Activated T-cell treated with anti-CD3 and anti-CD28 coated beads, Interleukin-2, amount 50 U/mL, for 72 hours (primary cell): ENCODE measurements around the gene STON1. TPM values are rescaled to one million over a fixed set of nuclear protein-coding genes. Genes with fewer than 3 reads are reported as not detected.
"Not testable (repeated sequence)": the region's sequence is repeated elsewhere in the genome, so short reads cannot be mapped to it uniquely, and the experiment has no call there.

ENCODE experiments used
- ATAC-seq, 2 donors: fragments of 150-1000 bp; cut with Tn5 transposase; replicated peaks in 1 of 2; 2 replicates each; pipeline ENCODE4 v1.10.0; 2021; ENCODE audit warnings: moderate library complexity in 2 of 2, mild to moderate bottlenecking in 1 of 2
- DNase-seq, 2 donors: peaks; one replicate each; pipeline ENCODE4 v3.0.0; 2021 to 2022; ENCODE audit warnings: mixed read lengths in 1 of 2
- H3K27ac Mint-ChIP-seq: one replicate; pipeline ENCODE4 v1.8.0; 2022; ENCODE audit warnings: mild to moderate bottlenecking, moderate library complexity, mixed read lengths
- H3K27me3 Mint-ChIP-seq: one replicate; pipeline ENCODE4 v1.8.0; 2022; ENCODE audit warnings: low read depth, mixed read lengths
- H3K36me3 Mint-ChIP-seq, 2 donors: one replicate each; pipeline ENCODE4 v1.8.0; 2022; ENCODE audit warnings: mixed read lengths in 2 of 2, mild to moderate bottlenecking in 1 of 2; ENCODE audit not compliant: insufficient read depth in 2 of 2
- H3K4me1 Mint-ChIP-seq: one replicate; pipeline ENCODE4 v1.8.0; 2022; ENCODE audit warnings: low read depth, mixed read lengths
- H3K4me3 Mint-ChIP-seq, 2 donors: one replicate each; pipeline ENCODE4 v1.8.0; 2022; ENCODE audit warnings: mild to moderate bottlenecking in 2 of 2, mixed read lengths in 2 of 2, moderate library complexity in 2 of 2
- H3K9me3 Mint-ChIP-seq, 2 donors: one replicate each; pipeline ENCODE4 v1.8.0; 2022; ENCODE audit warnings: mixed read lengths in 2 of 2
- total RNA-seq, 2 donors: library from RNA; stranded (reverse); gene quantifications; one replicate each; pipeline ENCODE4 v1.2.3, GENCODE V29; 2022

Gene STON1
- total RNA-seq, 2 donors from 2014 or later = 1.9 to 2.8 TPM

GRCh38 chr2:48512571-48512970, 17.4 kb upstream of the STON1 start:
- Mint-ChIP-seq H3K4me3 (no peak overlapping the region), H3K27ac (no peak overlapping the region), H3K4me1 (peaks cover 9% of the 10 kb centered on the region), H3K9me3 (no peaks in the 10 kb centered on the region), H3K27me3 (no peaks in the 10 kb centered on the region), H3K36me3 (peaks cover 7 to 38% of the 10 kb centered on the region in 2 donors)
- ATAC-seq = no peak
- no peak for DNase-seq

DNA sequence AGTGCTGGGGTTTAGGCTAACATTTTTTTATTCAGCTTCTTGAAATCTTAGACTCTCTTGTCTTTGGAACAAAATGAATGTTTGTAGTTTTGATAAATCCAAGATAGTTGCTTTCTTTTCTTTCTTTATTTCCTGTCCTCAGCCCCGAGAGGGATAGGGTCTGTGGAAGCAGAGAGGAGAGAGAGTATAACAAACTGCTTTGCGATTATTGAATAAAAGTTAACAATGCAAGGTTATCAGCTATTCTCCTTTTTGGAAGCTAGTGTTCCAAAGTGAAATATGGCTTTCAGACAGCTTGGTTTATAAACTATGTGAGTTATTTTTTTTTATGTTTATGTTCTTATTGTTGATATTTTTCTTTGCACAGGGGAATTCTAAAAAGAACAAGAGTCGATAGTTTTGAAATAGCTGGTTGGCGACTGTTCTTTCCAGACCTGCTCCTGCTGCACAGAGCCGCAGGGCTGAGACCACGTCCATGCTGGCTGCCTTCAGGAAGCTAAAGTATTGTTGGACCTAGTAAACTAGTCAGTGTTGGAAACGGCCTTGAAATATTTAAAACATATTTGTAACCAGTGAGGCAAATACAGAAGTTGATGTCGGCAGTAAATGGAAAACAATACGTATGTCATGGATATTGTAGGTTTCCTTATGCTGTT, 15.5 kb upstream of the STON1 start:
- no peak for ATAC-seq
- H3K36me3 Mint-ChIP-seq = peaks cover 13 to 37% of the 10 kb centered on the region in 2 donors

DNA sequence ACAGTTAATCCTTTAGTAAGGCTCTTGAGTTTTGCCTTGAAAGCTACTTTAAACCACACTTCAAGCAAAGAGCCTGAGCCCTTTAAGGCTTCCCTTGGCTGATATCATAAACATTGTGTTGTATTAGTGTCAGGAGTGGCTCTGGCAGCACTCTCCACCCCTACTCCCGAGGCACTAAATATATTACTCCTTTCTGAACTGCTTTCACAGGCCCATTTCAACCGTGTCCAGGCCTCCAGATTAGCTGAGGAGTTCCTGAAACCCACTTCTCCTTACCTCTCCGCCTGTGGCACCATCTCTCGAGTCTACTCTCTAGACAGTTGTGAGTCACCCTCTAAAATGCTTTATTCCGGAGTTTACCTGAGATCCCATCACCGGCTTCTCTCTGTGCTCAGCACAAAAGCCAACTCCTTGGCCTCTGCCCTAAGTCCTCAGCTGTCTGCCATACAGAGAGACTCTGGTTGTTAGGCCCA, 14.4 kb upstream of the STON1 start:
- Mint-ChIP-seq H3K27ac (no peak overlapping the region), H3K9me3 (no peaks in the 10 kb centered on the region), H3K4me1 (no peaks in the 10 kb centered on the region), H3K4me3 (no peak overlapping the region), H3K36me3 (peaks cover 15 to 37% of the 10 kb centered on the region in 2 donors), H3K27me3 (no peaks in the 10 kb centered on the region)
- ATAC-seq (no peak), DNase-seq (no peak)

More for the DNA sequence above, 15.5 kb upstream of the STON1 start:
- no peaks in the 10 kb centered on the region for H3K27me3 Mint-ChIP-seq
- H3K4me3 Mint-ChIP-seq = no peak overlapping the region
- H3K9me3 Mint-ChIP-seq = no peaks in the 10 kb centered on the region
- no peak for DNase-seq
- H3K4me1 Mint-ChIP-seq = no peaks in the 10 kb centered on the region
- H3K27ac Mint-ChIP-seq = no peak overlapping the region

DNA sequence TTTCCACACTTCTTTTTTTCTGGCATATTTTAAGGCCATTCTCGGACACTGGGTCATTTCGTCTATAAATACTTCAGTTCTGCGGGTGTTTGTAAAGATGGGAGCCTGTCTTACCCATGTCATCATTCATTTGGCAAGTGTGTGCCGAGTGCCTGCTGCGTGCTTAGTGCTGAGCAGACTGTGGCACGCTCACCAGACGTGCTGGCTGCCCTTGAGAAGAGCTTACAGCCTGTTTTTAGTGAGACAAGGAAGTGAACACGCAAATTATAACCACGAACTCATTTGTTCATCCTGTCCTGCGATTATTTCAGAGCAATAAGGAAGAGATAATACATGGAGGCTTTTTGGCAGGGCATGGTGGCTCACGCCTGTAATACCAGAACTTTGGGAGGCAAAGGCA, 10.4 kb upstream of the STON1 start:
- H3K36me3 Mint-ChIP-seq = peaks cover 19 to 25% of the 10 kb centered on the region in 2 donors

DNA sequence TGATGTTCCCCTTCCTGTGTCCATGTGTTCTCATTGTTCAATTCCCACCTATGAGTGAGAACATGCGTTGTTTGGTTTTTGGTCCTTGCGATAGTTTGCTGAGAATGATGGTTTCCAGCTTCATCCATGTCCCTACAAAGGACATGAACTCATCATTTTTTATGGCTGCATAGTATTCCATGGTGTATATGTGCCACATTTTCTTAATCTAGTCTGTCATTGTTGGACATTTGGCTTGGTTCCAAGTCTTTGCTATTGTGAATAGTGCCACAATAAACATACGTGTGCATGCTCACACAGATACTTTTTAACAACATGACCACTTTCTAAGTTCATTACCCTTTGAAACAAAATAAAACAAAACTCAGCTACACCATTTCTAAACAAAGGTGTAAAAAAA, 5.2 kb upstream of the STON1 start:
- not testable (repeated sequence) for H3K9me3 Mint-ChIP-seq, H3K4me3 Mint-ChIP-seq, H3K27ac Mint-ChIP-seq, H3K27me3 Mint-ChIP-seq, ATAC-seq, DNase-seq, H3K4me1 Mint-ChIP-seq, H3K36me3 Mint-ChIP-seq

More for the DNA sequence above, 10.4 kb upstream of the STON1 start:
- Mint-ChIP-seq H3K27ac (peak overlapping the region; percentile 7), H3K4me1 (no peaks in the 10 kb centered on the region), H3K9me3 (no peaks in the 10 kb centered on the region), H3K27me3 (no peaks in the 10 kb centered on the region), H3K4me3 (no peak overlapping the region)
- ATAC-seq (no peak), DNase-seq (no peak)

DNA sequence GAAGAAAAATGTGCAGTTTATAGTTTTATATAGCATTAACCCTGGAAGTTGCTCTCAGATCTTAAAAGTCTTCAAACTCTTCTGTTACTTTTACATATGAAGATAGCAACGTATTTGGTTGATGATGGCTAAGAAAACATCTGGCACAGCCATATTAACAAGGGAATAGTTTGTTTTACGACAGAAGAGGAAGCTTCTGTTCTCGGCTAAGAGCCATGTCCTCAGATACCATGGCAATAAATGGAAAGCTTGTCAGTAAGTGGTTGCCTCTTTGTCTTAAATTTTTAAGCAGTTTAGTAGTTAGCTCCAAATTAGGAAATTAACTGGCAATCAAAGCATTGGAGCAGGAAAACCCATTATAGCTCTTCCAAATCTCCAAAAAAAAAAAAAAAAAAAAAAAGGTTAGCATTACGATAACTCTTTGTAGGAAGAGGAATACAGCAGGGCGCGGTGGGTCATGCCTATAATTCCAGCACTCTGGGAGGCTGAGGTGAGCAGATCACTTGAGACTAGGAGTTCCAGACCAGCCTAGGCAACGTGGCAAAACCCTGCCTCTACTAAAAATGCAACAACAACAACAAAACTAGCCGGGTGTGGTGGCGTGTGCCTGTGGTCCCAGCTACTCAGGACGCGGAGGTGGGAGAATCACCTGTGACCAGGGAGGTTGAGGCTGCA, 4.5 kb upstream of the STON1 start:
- peaks cover 3 to 7% of the 10 kb centered on the region in 2 donors for H3K36me3 Mint-ChIP-seq
- H3K9me3 Mint-ChIP-seq = no peaks in the 10 kb centered on the region
- no peak overlapping the region for H3K27ac Mint-ChIP-seq
- no peaks in the 10 kb centered on the region for H3K4me1 Mint-ChIP-seq
- ATAC-seq (no peak), DNase-seq (no peak)
- no peak overlapping the region for H3K4me3 Mint-ChIP-seq
- H3K27me3 Mint-ChIP-seq = no peaks in the 10 kb centered on the region

- H3K4me1 Mint-ChIP-seq = peaks cover 5% of the 10 kb centered on the region
- H3K27me3 Mint-ChIP-seq = no peaks in the 10 kb centered on the region
- H3K4me3 Mint-ChIP-seq = no peak overlapping the region
- no peaks in the 10 kb centered on the region for H3K9me3 Mint-ChIP-seq
- H3K36me3 Mint-ChIP-seq = no peaks in the 10 kb centered on the region
- DNase-seq (no peak), ATAC-seq (no peak)
- no peak overlapping the region for H3K27ac Mint-ChIP-seq
Observed at GRCh38 chr2:48527226-48527885, 2.6 kb upstream of the STON1 start.

- Mint-ChIP-seq H3K27me3 (no peaks in the 10 kb centered on the region), H3K9me3 (no peaks in the 10 kb centered on the region), H3K36me3 (no peaks in the 10 kb centered on the region), H3K27ac (no peak overlapping the region), H3K4me1 (peaks cover 5% of the 10 kb centered on the region), H3K4me3 (peak overlapping the region in 1 of 2 donors; percentile 41)
- no peak for DNase-seq
- ATAC-seq = no peak
Observed at GRCh38 chr2:48528431-48528830, 1.5 kb upstream of the STON1 start.

GRCh38 chr2:48529194-48529593, 760 bp upstream of the STON1 start:
- H3K27me3 Mint-ChIP-seq = no peaks in the 10 kb centered on the region
- H3K4me1 Mint-ChIP-seq = peaks cover 5% of the 10 kb centered on the region
- DNase-seq (no peak), ATAC-seq (no peak)
- H3K27ac Mint-ChIP-seq = no peak overlapping the region
- no peaks in the 10 kb centered on the region for H3K36me3 Mint-ChIP-seq
- no peaks in the 10 kb centered on the region for H3K9me3 Mint-ChIP-seq
- H3K4me3 Mint-ChIP-seq = peak overlapping the region in 1 of 2 donors; percentile 30

DNA sequence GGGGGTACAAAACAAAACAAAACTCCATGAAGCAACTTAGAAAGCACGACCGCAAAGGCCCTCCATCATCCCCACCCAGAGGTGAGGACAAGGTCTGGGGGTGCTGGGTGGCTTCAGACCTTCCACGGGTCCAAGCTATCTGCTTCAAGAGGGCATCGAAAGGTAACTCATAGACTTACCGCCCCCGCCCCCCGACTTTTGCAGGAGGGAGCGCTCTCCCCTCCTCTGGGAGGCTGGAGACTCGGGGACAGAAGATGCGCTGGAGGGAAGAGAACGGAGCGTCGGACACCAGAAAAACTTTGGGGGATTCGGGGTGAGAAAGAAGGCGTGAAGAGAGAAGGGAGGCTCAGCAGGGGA, 300 bp upstream of the STON1 start:
- Mint-ChIP-seq H3K27me3 (no peaks in the 10 kb centered on the region), H3K27ac (peak overlapping the region; percentile 74), H3K36me3 (no peaks in the 10 kb centered on the region), H3K9me3 (no peaks in the 10 kb centered on the region), H3K4me3 (peak overlapping the region; percentile 89 to 92), H3K4me1 (peaks cover 5% of the 10 kb centered on the region)
- ATAC-seq = peak; percentile 27 to 28
- peak; percentile 4 for DNase-seq

DNA sequence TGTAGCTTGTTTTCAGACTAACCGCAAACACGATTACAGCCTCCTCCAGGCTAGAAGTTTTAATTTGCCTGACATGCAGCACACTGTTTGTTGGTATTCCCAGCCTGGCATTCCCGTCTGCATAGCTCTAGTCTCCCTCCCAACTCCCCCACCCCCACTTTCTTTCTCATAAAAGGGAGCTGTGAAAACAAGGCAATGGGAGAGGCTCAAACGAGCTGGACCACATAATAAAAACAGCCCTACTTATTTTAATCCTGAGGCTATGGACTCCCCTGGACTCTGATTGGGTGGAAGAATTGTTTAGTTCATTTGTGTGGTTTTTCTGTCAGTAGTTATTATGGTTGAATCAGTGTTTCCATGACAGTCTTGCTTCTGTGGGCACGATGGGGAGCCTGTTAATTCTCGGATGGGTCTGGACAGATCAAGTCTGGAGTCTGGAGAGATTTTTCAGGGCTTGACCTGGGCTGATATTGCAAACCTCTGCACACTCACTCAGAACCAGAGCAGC, 1.2 kb downstream of the STON1 start:
- peaks cover 5% of the 10 kb centered on the region for H3K4me1 Mint-ChIP-seq
- no peaks in the 10 kb centered on the region for H3K27me3 Mint-ChIP-seq
- ATAC-seq (peak in 1 of 2 donors; percentile 14), DNase-seq (no peak)
- H3K36me3 Mint-ChIP-seq = no peaks in the 10 kb centered on the region
- no peak overlapping the region for H3K27ac Mint-ChIP-seq
- H3K9me3 Mint-ChIP-seq = no peaks in the 10 kb centered on the region
- peak overlapping the region; percentile 89 to 90 for H3K4me3 Mint-ChIP-seq

- H3K36me3 Mint-ChIP-seq = no peaks in the 10 kb centered on the region
- no peaks in the 10 kb centered on the region for H3K27me3 Mint-ChIP-seq
- H3K27ac Mint-ChIP-seq = no peak overlapping the region
- H3K9me3 Mint-ChIP-seq = no peaks in the 10 kb centered on the region
- peaks cover 5% of the 10 kb centered on the region for H3K4me1 Mint-ChIP-seq
- DNase-seq (no peak), ATAC-seq (no peak)
- no peak overlapping the region for H3K4me3 Mint-ChIP-seq
Observed at GRCh38 chr2:48532174-48532573, 2.2 kb downstream of the STON1 start.

GRCh38 chr2:48532824-48533223, 2.9 kb downstream of the STON1 start:
- Mint-ChIP-seq H3K27me3 (no peaks in the 10 kb centered on the region), H3K4me1 (peaks cover 5% of the 10 kb centered on the region), H3K4me3 (no peak overlapping the region), H3K27ac (no peak overlapping the region), H3K9me3 (no peaks in the 10 kb centered on the region), H3K36me3 (no peaks in the 10 kb centered on the region)
- DNase-seq = no peak
- ATAC-seq = no peak
